Spleen (tissue), 11 donors: ENCODE data around the gene TIGD3. TPM values are rescaled to one million over a fixed set of nuclear protein-coding genes. Genes with fewer than 3 reads are reported as not detected.

Experiments used
- DNase-seq: peaks from one replicate; pipeline ENCODE4 v3.0.0-alpha.2; 2020
- H3K27ac ChIP-seq, 8 donors: fragments of 200-600 bp; sonication (generic) in 7 of 8; 1 replicate in 4 of 8; 2 replicates in 4 of 8; pipeline versions ENCODE4 v1.5.0 to v1.8.0; 2016 to 2021; ENCODE audit warnings: inconsistent platforms in 4 of 8, mild to moderate bottlenecking in 4 of 8, moderate library complexity in 1 of 8
- H3K27me3 ChIP-seq, 7 donors: fragments of 200-600 bp; sonication (generic) in 6 of 7; replicated peaks in 1 of 7; 1 replicate in 4 of 7; 2 replicates in 3 of 7; pipeline versions ENCODE4 v1.5.0 to v1.8.0; 2016 to 2021; ENCODE audit warnings: inconsistent platforms in 3 of 7, mild to moderate bottlenecking in 1 of 7
- H3K36me3 ChIP-seq, 6 donors: fragments of 200-600 bp; sonication (generic) in 5 of 6; 1 replicate in 4 of 6; 2 replicates in 2 of 6; pipeline versions ENCODE4 v1.5.0 to v1.8.0; 2016 to 2021; ENCODE audit warnings: inconsistent platforms in 2 of 6
- H3K4me1 ChIP-seq, 6 donors: fragments of 200-600 bp; sonication (generic) in 5 of 6; 1 replicate in 3 of 6; 2 replicates in 3 of 6; pipeline versions ENCODE4 v1.5.0 to v1.8.0; 2016 to 2021; ENCODE audit warnings: inconsistent platforms in 3 of 6
- H3K4me3 ChIP-seq, 8 donors: fragments of 200-600 bp; sonication (generic) in 7 of 8; 1 replicate in 4 of 8; 2 replicates in 4 of 8; pipeline versions ENCODE4 v1.5.0 to v1.8.0; 2016 to 2021; ENCODE audit warnings: inconsistent platforms in 4 of 8, mild to moderate bottlenecking in 4 of 8, moderate library complexity in 2 of 8
- H3K9me3 ChIP-seq, 8 donors: fragments of 200-600 bp; sonication (generic) in 7 of 8; 1 replicate in 4 of 8; 2 replicates in 4 of 8; pipeline versions ENCODE4 v1.5.0 to v1.8.0; 2016 to 2021; ENCODE audit warnings: inconsistent platforms in 4 of 8
- POLR2A ChIP-seq, 3 donors: fragments of 450-650 bp; IDR thresholded peaks; one replicate each; pipeline ENCODE4 v1.5.1; 2017; ENCODE audit warnings: antibody characterized with exemption in 3 of 3, mild to moderate bottlenecking in 1 of 3
- POLR2AphosphoS5 ChIP-seq, 3 donors: sonication (generic); formaldehyde crosslinking; IDR thresholded peaks; one replicate each; pipeline ENCODE4 v1.5.1; 2017; ENCODE audit warnings: antibody characterized with exemption in 3 of 3
- WGBS, 5 donors: extraction: QIAGEN DNeasy Blood & Tissue Kit in 3 of 5; methylation state at CpG; one replicate each; pipeline versions ENCODE4 v1.1.5 to v1.1.7; 2013 to 2018; 5-methylcytosine and 5-hydroxymethylcytosine counted together
- intact Hi-C: fragments of 100-400 bp; cut with DNase I; formaldehyde crosslinking; loops from one replicate; pipeline ENCODE4 v1.15.0; 2023; ENCODE audit warnings: low total_unique reads
- polyA plus RNA-seq, 3 donors: library from polyadenylated mRNA; stranded (reverse); fragments of 200-250 nt; gene quantifications; one replicate each; pipeline ENCODE4 v1.2.1, GENCODE V29; 2013
- total RNA-seq, 7 donors: library from RNA; depleted of rRNA in 3 of 7; stranded (reverse); fragments of >200 nt in 3 of 7; fragmentation: NEBNext Ultra II Directional in 4 of 7; extraction: Animal tissue kit (Norgen Biotek cat#: 25700) in 4 of 7; gene quantifications; one replicate each; pipeline versions ENCODE4 v1.1.0 to v1.2.1, GENCODE V29; 2016 to 2021
- TF ChIP-seq, protein P1 (sequence below), 11 experiments: fragments of 200-600 bp in 7 of 11; fragments of 450-650 bp in 4 of 11; sonication (generic) in 4 of 11; IDR thresholded peaks in 8 of 11; conservative IDR thresholded peaks in 3 of 11; 1 replicate in 7 of 11; 2 replicates in 4 of 11; pipeline versions ENCODE4 v1.4.0 to v1.8.0; 2016 to 2021; ENCODE audit warnings: antibody characterized with exemption in 11 of 11, inconsistent platforms in 4 of 11, mild to moderate bottlenecking in 1 of 11
- donor health status: healthy with polysubstance abuse.
- donor health status: DM: no; HTN: no; CAD: no; lungs with moderate emphysema.
- donor health status: DM: no; HTN: no; CAD: no.
- donor health status: Bipolar disorder and iron deficiency.
- donor health status: healthy.
- donor health status: DM: no; HTN: no; CAD: no.
- donor health status: DM: yes; HTN: yes; CAD: no.

TIGD3 gene
- total and polyA plus RNA-seq, 10 donors, result 0.56 to 2.7 (median 0.93) TPM

DNA sequence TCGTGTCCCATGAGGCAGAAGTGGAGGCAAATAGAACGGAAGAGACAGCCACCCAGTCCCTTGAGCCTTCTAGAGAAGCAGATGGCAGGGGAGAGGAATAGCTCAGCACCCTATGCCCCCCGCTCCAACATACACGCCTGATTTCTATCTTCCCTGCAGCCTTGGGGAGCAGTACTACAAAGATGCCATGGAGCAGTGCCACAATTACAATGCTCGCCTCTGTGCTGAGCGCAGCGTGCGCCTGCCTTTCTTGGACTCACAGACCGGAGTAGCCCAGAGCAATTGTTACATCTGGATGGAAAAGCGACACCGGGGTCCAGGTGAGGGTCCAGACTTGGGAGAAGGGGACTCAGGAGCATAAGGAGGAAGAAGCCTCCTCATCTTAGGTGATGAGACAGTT lies 14.3 kb upstream of the TIGD3 start:
- WGBS, 5 donors, result 92 to 97% (median 95%) methylated on average over 11 of the region's 11 CpGs
- Histone ChIP-seq H3K36me3 (peaks cover 0 to 91% (median 57%) of the 10 kb centered on the region in 6 donors), H3K9me3 (no peaks in the 10 kb centered on the region), H3K4me3 (no peak overlapping the region), H3K27ac (no peak overlapping the region), H3K27me3 (no peaks in the 10 kb centered on the region), H3K4me1 (peaks cover 7 to 48% (median 28%) of the 10 kb centered on the region in 6 donors)
- no peak for DNase-seq
- TF ChIP-seq, protein P1, sequence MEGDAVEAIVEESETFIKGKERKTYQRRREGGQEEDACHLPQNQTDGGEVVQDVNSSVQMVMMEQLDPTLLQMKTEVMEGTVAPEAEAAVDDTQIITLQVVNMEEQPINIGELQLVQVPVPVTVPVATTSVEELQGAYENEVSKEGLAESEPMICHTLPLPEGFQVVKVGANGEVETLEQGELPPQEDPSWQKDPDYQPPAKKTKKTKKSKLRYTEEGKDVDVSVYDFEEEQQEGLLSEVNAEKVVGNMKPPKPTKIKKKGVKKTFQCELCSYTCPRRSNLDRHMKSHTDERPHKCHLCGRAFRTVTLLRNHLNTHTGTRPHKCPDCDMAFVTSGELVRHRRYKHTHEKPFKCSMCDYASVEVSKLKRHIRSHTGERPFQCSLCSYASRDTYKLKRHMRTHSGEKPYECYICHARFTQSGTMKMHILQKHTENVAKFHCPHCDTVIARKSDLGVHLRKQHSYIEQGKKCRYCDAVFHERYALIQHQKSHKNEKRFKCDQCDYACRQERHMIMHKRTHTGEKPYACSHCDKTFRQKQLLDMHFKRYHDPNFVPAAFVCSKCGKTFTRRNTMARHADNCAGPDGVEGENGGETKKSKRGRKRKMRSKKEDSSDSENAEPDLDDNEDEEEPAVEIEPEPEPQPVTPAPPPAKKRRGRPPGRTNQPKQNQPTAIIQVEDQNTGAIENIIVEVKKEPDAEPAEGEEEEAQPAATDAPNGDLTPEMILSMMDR (IDR thresholded peaks at IDR 0.05 in 8 of 11, conservative IDR thresholded peaks at IDR 0.05 in 3 of 11), result no peak
- TF ChIP-seq POLR2A (IDR thresholded peaks at IDR 0.05), result no peak
- intact Hi-C loops, result no loop called here

- no peaks in the 10 kb centered on the region for H3K9me3 ChIP-seq
- 91 to 99% (median 96%) methylated on average over 3 of the region's 3 CpGs for WGBS, 5 donors
- TF ChIP-seq, protein P1 (IDR thresholded peaks at IDR 0.05 in 8 of 11, conservative IDR thresholded peaks at IDR 0.05 in 3 of 11), result no peak
- no peak for TF ChIP-seq POLR2AphosphoS5 (IDR thresholded peaks at IDR 0.05)
- no peak for TF ChIP-seq POLR2A (IDR thresholded peaks at IDR 0.05)
- peaks cover 0 to 34% (median 15%) of the 10 kb centered on the region in 6 donors for H3K4me1 ChIP-seq
- H3K27me3 ChIP-seq, result no peaks in the 10 kb centered on the region
- no peak for DNase-seq
- no peak overlapping the region for H3K27ac ChIP-seq
- H3K36me3 ChIP-seq, result peaks cover 4 to 93% (median 73%) of the 10 kb centered on the region in 6 donors
- no peak overlapping the region for H3K4me3 ChIP-seq
- intact Hi-C loops, result no loop called here
Observed at GRCh38 chr11:65341856-65342255, 12.7 kb upstream of the TIGD3 start.

DNA sequence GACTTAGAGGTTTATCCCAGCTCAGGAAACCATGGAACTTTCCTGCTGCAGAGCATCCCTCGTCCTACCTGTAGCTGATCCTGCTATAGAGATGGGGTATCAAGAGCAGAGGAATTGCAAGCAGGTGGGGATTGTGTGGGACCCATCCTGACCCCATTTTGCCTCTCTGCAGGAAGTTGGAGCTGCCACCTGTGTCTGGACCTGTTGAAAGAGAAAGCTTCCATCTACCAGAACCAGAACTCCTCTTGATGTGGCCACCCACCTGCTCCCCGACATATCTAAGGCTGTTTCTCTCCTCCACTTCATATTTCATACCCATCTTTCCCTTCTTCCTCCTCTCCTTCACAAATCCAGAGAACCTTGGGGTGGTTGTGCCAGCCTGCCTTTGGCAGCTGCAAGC lies 3.0 kb upstream of the TIGD3 start:
- H3K36me3 ChIP-seq, result peaks cover 0 to 64% (median 63%) of the 10 kb centered on the region in 6 donors
- H3K4me1 ChIP-seq, result peaks cover 14 to 31% (median 21%) of the 10 kb centered on the region in 6 donors
- no peaks in the 10 kb centered on the region for H3K9me3 ChIP-seq
- peaks cover 0 to 14% (median 0%) of the 10 kb centered on the region in 7 donors for H3K27me3 ChIP-seq
- TF ChIP-seq, protein P1 (IDR thresholded peaks at IDR 0.05 in 8 of 11, conservative IDR thresholded peaks at IDR 0.05 in 3 of 11), result no peak
- TF ChIP-seq POLR2A (IDR thresholded peaks at IDR 0.05) (no peak), POLR2AphosphoS5 (IDR thresholded peaks at IDR 0.05) (no peak)
- no peak overlapping the region for H3K4me3 ChIP-seq
- 83 to 97% (median 87%) methylated on average over 2 of the region's 2 CpGs for WGBS, 5 donors
- intact Hi-C loops, result no loop called here
- no peak overlapping the region for H3K27ac ChIP-seq
- no peak for DNase-seq

GRCh38 chr11:65352783-65353182 lies 1.8 kb upstream of the TIGD3 start:
- intact Hi-C loops, result no loop called here
- H3K36me3 ChIP-seq, result peaks cover 0 to 51% (median 50%) of the 10 kb centered on the region in 6 donors

More at GRCh38 chr11:65352783-65353182, 1.8 kb upstream of the TIGD3 start:
- H3K27me3 ChIP-seq, result peaks cover 0 to 22% (median 0%) of the 10 kb centered on the region in 7 donors
- TF ChIP-seq, protein P1 (IDR thresholded peaks at IDR 0.05 in 8 of 11, conservative IDR thresholded peaks at IDR 0.05 in 3 of 11), result peak in 4 of 11 experiments; percentile 3 to 30 (median 24)
- no peak for TF ChIP-seq POLR2A (IDR thresholded peaks at IDR 0.05)
- DNase-seq, result no peak
- H3K9me3 ChIP-seq, result no peaks in the 10 kb centered on the region
- no peak overlapping the region for H3K4me3 ChIP-seq
- no peak overlapping the region for H3K27ac ChIP-seq
- H3K4me1 ChIP-seq, result peaks cover 14 to 31% (median 21%) of the 10 kb centered on the region in 6 donors
- WGBS, 5 donors, result 63 to 79% (median 69%) methylated on average over 3 of the region's 3 CpGs
